Activated CD8-positive, alpha-beta memory T cell treated with anti-CD3 and anti-CD28 coated beads for 48 hours (primary cell): Measurements from ENCODE around the gene PGAM2.
"Not testable (repeated sequence)": the region's sequence is repeated elsewhere in the genome, so short reads cannot be mapped to it uniquely, and the experiment has no call there.

Experiments used
- DNase-seq, 3 experiments: peaks; one replicate each; pipeline ENCODE4 v3.0.0-alpha.2; 2020; ENCODE audit warnings: low read depth in 2 of 3, low spot score in 2 of 3

PGAM2 gene

GRCh38 chr7:44052771-44053365 lies 12.5 kb downstream of the PGAM2 start:
- DNase-seq, result no peak

- DNase-seq, result no peak
These were observed 13.7 kb downstream of the PGAM2 start for GRCh38 chr7:44051611-44052220.

- DNase-seq, result no peak
These were observed 14.3 kb downstream of the PGAM2 start for GRCh38 chr7:44050915-44051560.

- no peak for DNase-seq
These were observed 15.0 kb downstream of the PGAM2 start for GRCh38 chr7:44050121-44050914.

- no peak for DNase-seq
These were observed 17.2 kb downstream of the PGAM2 start for GRCh38 chr7:44048031-44048795.

GRCh38 chr7:44046321-44047061 lies 18.9 kb downstream of the PGAM2 start:
- no peak for DNase-seq

- no peak for DNase-seq
These were observed 19.9 kb downstream of the PGAM2 start for GRCh38 chr7:44045226-44046014.

GRCh38 chr7:44044315-44045225 lies 20.8 kb downstream of the PGAM2 start, which contains the start of gene DBNL:
Gene DBNL (plus strand): TSS chr7:44044702. CDS start chr7:44044738, 36 bp downstream.
- peak; percentile 81 to 90 (median 83) for DNase-seq

GRCh38 chr7:44043902-44044301 lies 21.5 kb downstream of the PGAM2 start:
- DNase-seq, result no peak

GRCh38 chr7:44042221-44042620 lies 23.1 kb downstream of the PGAM2 start:
- no peak for DNase-seq

GRCh38 chr7:44040493-44040891 lies 24.9 kb downstream of the PGAM2 start:
- DNase-seq, result not testable (repeated sequence)

- DNase-seq, result not testable (repeated sequence)
These were observed 25.4 kb downstream of the PGAM2 start for GRCh38 chr7:44039800-44040492.

GRCh38 chr7:44038961-44039558 lies 26.3 kb downstream of the PGAM2 start:
- DNase-seq, result peak in 2 of 3 experiments; percentile 66 to 71

- not testable (repeated sequence) for DNase-seq
These were observed 26.8 kb downstream of the PGAM2 start for GRCh38 chr7:44038553-44038952.

- DNase-seq, result not testable (repeated sequence)
These were observed 27.4 kb downstream of the PGAM2 start for GRCh38 chr7:44037951-44038350.

GRCh38 chr7:44036364-44036763 lies 29.0 kb downstream of the PGAM2 start:
- not testable (repeated sequence) for DNase-seq
